K562 (cell line): ENCODE measurements around the gene TMED4. TPM values are rescaled to one million over a fixed set of nuclear protein-coding genes. Genes with fewer than 3 reads are reported as not detected.

Experiments used
- AFF4 ChIP-seq: sonication (generic); formaldehyde crosslinking; IDR thresholded peaks from 2 replicates; pipeline ENCODE4 v1.8.0; 2023; ENCODE audit warnings: mild to moderate bottlenecking, missing genetic modification reagents
- BCLAF1 ChIP-seq, 2 experiments: fragments of 450-650 bp in 1 of 2; IDR thresholded peaks; 2 replicates each; pipeline ENCODE4 v1.6.1; 2011 to 2017; ENCODE audit warnings: low read depth in 2 of 2, antibody characterized with exemption in 1 of 2, borderline replicate concordance in 1 of 2, low read length in 1 of 2, mild to moderate bottlenecking in 1 of 2, mixed read lengths in 1 of 2; ENCODE audit not compliant: control insufficient read depth in 1 of 2
- DIDO1 ChIP-seq: fragments of 450-650 bp; IDR thresholded peaks from 2 replicates; pipeline ENCODE4 v1.6.1; 2016; ENCODE audit warnings: low read depth, missing biosample characterization, missing genetic modification characterization
- ETV5 ChIP-seq: sonication (generic); formaldehyde crosslinking; IDR thresholded peaks from 2 replicates; pipeline ENCODE4 v1.4.0; 2020; ENCODE audit warnings: low read depth, mild to moderate bottlenecking, missing genetic modification reagents
- LEF1 ChIP-seq: fragments of 450-650 bp; IDR thresholded peaks from 2 replicates; pipeline ENCODE4 v1.6.1; 2016; ENCODE audit warnings: mild to moderate bottlenecking
- RFX7 ChIP-seq: fragments of 250-450 bp; sonication (Bioruptor Pico); IDR thresholded peaks from 2 replicates; pipeline ENCODE4 v1.5.1; 2021; ENCODE audit warnings: mild to moderate bottlenecking
- TCF7 ChIP-seq: sonication (generic); IDR thresholded peaks from 2 replicates; pipeline ENCODE4 v1.6.1; 2016; ENCODE audit warnings: antibody characterized with exemption, borderline replicate concordance
- TEAD4 ChIP-seq, 2 experiments: sonication (generic) in 1 of 2; formaldehyde crosslinking in 1 of 2; IDR thresholded peaks; 2 replicates each; pipeline versions ENCODE4 v1.6.1 to v1.8.0; 2012 to 2022; ENCODE audit warnings: borderline replicate concordance in 1 of 2, inconsistent platforms in 1 of 2, low read length in 1 of 2, mild to moderate bottlenecking in 1 of 2, missing genetic modification reagents in 1 of 2
- WHSC1 ChIP-seq: IDR thresholded peaks from one replicate; pipeline ENCODE4 v1.6.1; 2012; ENCODE audit warnings: low read length, control low read depth, inconsistent platforms
- ZNF140 ChIP-seq: fragments of 250-450 bp; sonication (Bioruptor Pico); IDR thresholded peaks from 2 replicates; pipeline ENCODE4 v1.8.0; 2021; ENCODE audit warnings: moderate library complexity, mild to moderate bottlenecking, inconsistent platforms
- ZNF316 ChIP-seq: fragments of 450-650 bp; IDR thresholded peaks from 2 replicates; pipeline ENCODE4 v1.6.1; 2016
- polyA plus RNA-seq, 8 experiments: library from polyadenylated mRNA; depleted of rRNA in 4 of 8; stranded (reverse) in 5 of 8; unstranded in 3 of 8; fragments of >200 nt; fragmentation: Nextera tagmentation in 2 of 8; fragmentation: Illumina TruSeq in 1 of 8; extraction: Ambion mirVana in 2 of 8; extraction: Trizol in 1 of 8; gene quantifications; 2 replicates each; pipeline versions ENCODE4 v1.2.1 to v1.2.3, GENCODE V29; 2011 to 2014; ENCODE audit warnings: inconsistent platforms in 1 of 8, missing spikeins in 1 of 8
- total RNA-seq, 7 experiments: library from RNA; depleted of rRNA in 6 of 7; stranded (reverse); fragments of >200 nt in 6 of 7; fragmentation: Illumina TruSeq in 2 of 7; extraction: Trizol in 2 of 7; gene quantifications; 2 replicates each; pipeline versions ENCODE4 v1.2.1 to v1.2.3, GENCODE V29; 2011 to 2021; ENCODE audit warnings: low replicate concordance in 1 of 7

The TMED4 gene
- total and polyA plus RNA-seq, 9 of the 15 experiments (the other 6 are each of a cell fraction or from before 2014, with no cell fraction given) = 20.3 to 64.0 (median 42.1) TPM

GRCh38 chr7:44581879-44582603 lies at the start of gene TMED4 (continued):
- 0 out of 2 replicates have a peak, but pooled peaks have one; percentile 6 for TF ChIP-seq TEAD4 (IDR thresholded peaks at IDR 0.05; ENCODE audit: low read length)
- no peak for TF ChIP-seq TEAD4 (CRISPR knock-in tag; IDR thresholded peaks at IDR 0.05; ENCODE audit: borderline replicate concordance)
- no peak for TF ChIP-seq LEF1
- TF ChIP-seq AFF4 (CRISPR knock-in tag) = no peak
- TF ChIP-seq ZNF140 (CRISPR knock-in tag) = no peak
- no peak for TF ChIP-seq TCF7
- TF ChIP-seq BCLAF1 (IDR thresholded peaks at IDR 0.05; ENCODE audit: borderline replicate concordance in 1 of 2, control insufficient read depth in 1 of 2, low read depth in 2 of 2, low read length in 1 of 2) = no peak
- no peak for TF ChIP-seq DIDO1 (tag)
- TF ChIP-seq RFX7 (CRISPR knock-in tag) = no peak
- TF ChIP-seq ZNF316 = peak; percentile 84
- TF ChIP-seq ETV5 = no peak; the same call in 1 of the 2 replicates
- TF ChIP-seq WHSC1 = no peak
